HEK293 (cell line): ENCODE measurements around the gene TPD52L1.
A peak's percentile ranks its signal among the peaks of the same experiment; 100 is the strongest.

Experiments
- CTCF ChIA-PET: fragments of 350-600 bp; formaldehyde crosslinking; extraction: SDS; loops from one replicate; lab custom pipeline; 2021; ENCODE audit warnings: antibody characterized with exemption; lab: Yijun Ruan, JAX
- POLR2A ChIA-PET: fragments of 300-600 bp; formaldehyde crosslinking; extraction: SDS; loops from one replicate; lab custom pipeline; 2020; ENCODE audit warnings: antibody characterized with exemption, inconsistent platforms; lab: Yijun Ruan, JAX
- H3K27ac ChIP-seq: fragments of 200-500 bp; sonication (Bioruptor generic); 2 replicates; pipeline ENCODE4 v1.5.1; 2014; ENCODE audit warnings: low read depth, low read length, control low read depth, inconsistent platforms; ENCODE audit errors: extremely low read depth
- H3K36me3 ChIP-seq, 2 experiments: fragments of 200-500 bp in 1 of 2; sonication (Bioruptor generic) in 1 of 2; 1 replicate in 1 of 2; 2 replicates in 1 of 2; pipeline ENCODE4 v1.5.1; 2014 to 2017; ENCODE audit warnings: inconsistent platforms in 2 of 2, low read length in 2 of 2; ENCODE audit not compliant: control insufficient read depth in 2 of 2, insufficient read depth in 1 of 2
- H3K4me1 ChIP-seq: fragments of 200-500 bp; sonication (Bioruptor generic); 2 replicates; pipeline ENCODE4 v1.5.1; 2014; ENCODE audit warnings: mild to moderate bottlenecking, low read length, inconsistent platforms; ENCODE audit not compliant: control insufficient read depth, insufficient read depth
- H3K4me3 ChIP-seq: 2 replicates; pipeline ENCODE4 v1.5.1; 2011; ENCODE audit warnings: low read depth, mild to moderate bottlenecking, control low read depth, low read length, moderate library complexity
- H3K9me3 ChIP-seq: fragments of 200-500 bp; sonication (Bioruptor generic); 2 replicates; pipeline ENCODE4 v1.5.1; 2014; ENCODE audit warnings: low read depth, low read length, inconsistent platforms; ENCODE audit not compliant: control insufficient read depth, insufficient read depth
- BCL11A ChIP-seq: fragments of 450-650 bp; formaldehyde crosslinking; IDR thresholded peaks from 2 replicates; pipeline ENCODE4 v1.5.1; 2016; ENCODE audit warnings: low read depth, missing biosample characterization, missing genetic modification characterization
- MYNN ChIP-seq: fragments of 450-650 bp; formaldehyde crosslinking; IDR thresholded peaks from 2 replicates; pipeline ENCODE4 v1.5.1; 2016; ENCODE audit warnings: missing biosample characterization, missing genetic modification characterization, borderline replicate concordance
- MZF1 ChIP-seq: fragments of 450-650 bp; formaldehyde crosslinking; IDR thresholded peaks from 2 replicates; pipeline ENCODE4 v1.5.1; 2017; ENCODE audit warnings: missing biosample characterization, missing genetic modification characterization, borderline replicate concordance
- PBX3 ChIP-seq: sonication (generic); formaldehyde crosslinking; IDR thresholded peaks from 2 replicates; pipeline ENCODE4 v1.8.1; 2022; ENCODE audit warnings: mild to moderate bottlenecking, moderate library complexity, missing genetic modification reagents
- SCRT1 ChIP-seq: fragments of 450-650 bp; formaldehyde crosslinking; IDR thresholded peaks from 2 replicates; pipeline ENCODE4 v1.5.1; 2016; ENCODE audit warnings: missing biosample characterization, missing genetic modification characterization, borderline replicate concordance
- ZBTB7A ChIP-seq: fragments of 450-650 bp; formaldehyde crosslinking; IDR thresholded peaks from 2 replicates; pipeline ENCODE4 v1.5.1; 2016; ENCODE audit warnings: low read depth, missing biosample characterization, missing genetic modification characterization
- ZNF10 ChIP-seq: fragments of 450-650 bp; formaldehyde crosslinking; IDR thresholded peaks from 2 replicates; pipeline ENCODE4 v1.5.1; 2017; ENCODE audit warnings: missing biosample characterization, missing genetic modification characterization
- ZNF146 ChIP-seq: fragments of 450-650 bp; formaldehyde crosslinking; IDR thresholded peaks from 2 replicates; pipeline ENCODE4 v1.5.1; 2016; ENCODE audit warnings: missing biosample characterization, missing genetic modification characterization
- ZNF157 ChIP-seq: fragments of 450-650 bp; formaldehyde crosslinking; IDR thresholded peaks from 2 replicates; pipeline ENCODE4 v1.5.1; 2016; ENCODE audit warnings: missing biosample characterization, missing genetic modification characterization
- ZNF214 ChIP-seq: fragments of 450-650 bp; formaldehyde crosslinking; IDR thresholded peaks from 2 replicates; pipeline ENCODE4 v1.5.1; 2017; ENCODE audit warnings: missing biosample characterization, mild to moderate bottlenecking, missing genetic modification characterization, borderline replicate concordance
- ZNF280C ChIP-seq: fragments of 450-650 bp; formaldehyde crosslinking; IDR thresholded peaks from 2 replicates; pipeline ENCODE4 v1.5.1; 2016; ENCODE audit warnings: missing biosample characterization, missing genetic modification characterization
- ZNF335 ChIP-seq: fragments of 450-650 bp; formaldehyde crosslinking; conservative IDR thresholded peaks from 2 replicates; pipeline ENCODE4 v1.5.1; 2016; ENCODE audit warnings: missing biosample characterization, missing genetic modification characterization
- ZNF350 ChIP-seq: fragments of 450-650 bp; formaldehyde crosslinking; IDR thresholded peaks from 2 replicates; pipeline ENCODE4 v1.5.0; 2017; ENCODE audit warnings: missing biosample characterization, mild to moderate bottlenecking, missing genetic modification characterization
- ZNF37A ChIP-seq: fragments of 450-650 bp; IDR thresholded peaks from 2 replicates; pipeline ENCODE4 v1.5.1; 2018; ENCODE audit warnings: missing biosample characterization, missing genetic modification characterization
- ZNF561 ChIP-seq: fragments of 450-650 bp; IDR thresholded peaks from 2 replicates; pipeline ENCODE4 v1.5.1; 2018; ENCODE audit warnings: missing biosample characterization, missing genetic modification characterization, borderline replicate concordance
- ZNF654 ChIP-seq: fragments of 450-650 bp; formaldehyde crosslinking; IDR thresholded peaks from 2 replicates; pipeline ENCODE4 v1.5.1; 2016; ENCODE audit warnings: low read depth, missing biosample characterization, missing genetic modification characterization
- ZNF660 ChIP-seq: fragments of 450-650 bp; IDR thresholded peaks from 2 replicates; pipeline ENCODE4 v1.5.1; 2018; ENCODE audit warnings: missing biosample characterization, mild to moderate bottlenecking, missing genetic modification characterization
- ZNF704 ChIP-seq: fragments of 450-650 bp; formaldehyde crosslinking; IDR thresholded peaks from 2 replicates; pipeline ENCODE4 v1.5.1; 2016; ENCODE audit warnings: missing biosample characterization, missing genetic modification characterization
- ZNF768 ChIP-seq: fragments of 450-650 bp; formaldehyde crosslinking; IDR thresholded peaks from 2 replicates; pipeline ENCODE4 v1.5.1; 2018; ENCODE audit warnings: missing biosample characterization, mild to moderate bottlenecking, missing genetic modification characterization

TPD52L1 gene

GRCh38 chr6:125114248-125114858, 39.2 kb upstream of the TPD52L1 start:
- no peaks in the 10 kb centered on the region for H3K9me3 ChIP-seq
- no peak overlapping the region for H3K4me3 ChIP-seq
- no peak for TF ChIP-seq MYNN (tag by site-specific recombination)
- no peak for TF ChIP-seq ZNF335 (tag by site-specific recombination)
- TF ChIP-seq ZNF157 (tag by site-specific recombination), result no peak
- TF ChIP-seq ZNF561 (tag by site-specific recombination), result no peak
- no peak for TF ChIP-seq ZNF768 (tag by site-specific recombination)
- no peak for TF ChIP-seq ZNF146 (tag by site-specific recombination)
- TF ChIP-seq ZNF660, result peak; percentile 61; the same call in 1 of the 2 replicates
- TF ChIP-seq ZNF10 (tag by site-specific recombination), result 0 out of 2 replicates have a peak, but pooled peaks have one; percentile 34
- TF ChIP-seq ZNF654 (tag by site-specific recombination), result peak; percentile 70
- no peak for TF ChIP-seq ZNF350
- TF ChIP-seq PBX3 (CRISPR knock-in tag), result no peak
- ChIA-PET POLR2A (interaction anchor here (1.2 kb wide), 1 partner anchor 150 kb away, joined by 3 read pairs; no protein-coding TSS in a partner anchor), CTCF (interaction anchor here (0.6 to 5.0 kb wide), 71 partner anchors 8 to 647 kb away, joined by 3 to 151 read pairs (median 4); partner anchors contain the start of genes RNF217 and TPD52L1)
- no peaks in the 10 kb centered on the region for H3K4me1 ChIP-seq
- H3K36me3 ChIP-seq, result no peaks in the 10 kb centered on the region
- no peak overlapping the region for H3K27ac ChIP-seq

GRCh38 chr6:125116170-125116569, 37.4 kb upstream of the TPD52L1 start:
- TF ChIP-seq ZNF704 (tag by site-specific recombination) (no peak), ZNF214 (tag by site-specific recombination) (no peak)
- Histone ChIP-seq H3K4me1 (no peaks in the 10 kb centered on the region), H3K9me3 (no peaks in the 10 kb centered on the region), H3K4me3 (no peak overlapping the region), H3K27ac (no peak overlapping the region), H3K36me3 (no peaks in the 10 kb centered on the region)
- CTCF ChIA-PET, result interaction anchor here (0.6 to 1.8 kb wide), 8 partner anchors 8 to 622 kb away, joined by 3 to 8 read pairs (median 4); no protein-coding TSS in a partner anchor
- POLR2A ChIA-PET, result no interaction called here

GRCh38 chr6:125116710-125117109, 36.9 kb upstream of the TPD52L1 start:
- Histone ChIP-seq H3K9me3 (no peaks in the 10 kb centered on the region), H3K4me3 (no peak overlapping the region), H3K4me1 (no peaks in the 10 kb centered on the region)
- TF ChIP-seq ZNF37A (tag by site-specific recombination), result no peak
- TF ChIP-seq BCL11A, result no peak
- TF ChIP-seq ZNF157 (tag by site-specific recombination), result no peak
- TF ChIP-seq ZBTB7A (tag by site-specific recombination), result no peak
- no peak for TF ChIP-seq ZNF280C
- TF ChIP-seq SCRT1, result no peak
- no peak for TF ChIP-seq ZNF350
- no peak for TF ChIP-seq MZF1 (tag by site-specific recombination)
- TF ChIP-seq, all 188 proteins: peak for 0
- no peak overlapping the region for H3K27ac ChIP-seq
- CTCF ChIA-PET, result interaction anchor here (0.6 to 1.8 kb wide), 4 partner anchors 34 to 623 kb away, joined by 3 to 8 read pairs (median 4); no protein-coding TSS in a partner anchor
- H3K36me3 ChIP-seq, result no peaks in the 10 kb centered on the region
- POLR2A ChIA-PET, result no interaction called here
